PC-3 (cell line): ENCODE data around the gene CDK16.

ENCODE experiments used
- CTCF ChIP-seq: fragments of 300-600 bp; sonication (generic); conservative IDR thresholded peaks from 2 replicates; pipeline ENCODE4 v1.5.1; 2017; ENCODE audit warnings: antibody characterized with exemption, low read depth, mild to moderate bottlenecking, low read length
- EZH2 ChIP-seq: fragments of 300-600 bp; sonication (generic); IDR thresholded peaks from one replicate; pipeline ENCODE4 v1.6.1; 2017; ENCODE audit warnings: antibody characterized with exemption, mild to moderate bottlenecking, low read length; ENCODE audit not compliant: unreplicated experiment
- EZH2phosphoT487 ChIP-seq: fragments of 300-600 bp; sonication (generic); IDR thresholded peaks from 2 replicates; pipeline ENCODE4 v1.6.1; 2018; ENCODE audit warnings: mild to moderate bottlenecking, antibody characterized with exemption, low read length, borderline replicate concordance

GRCh38 chrX:47247206-47247998, 28.9 kb downstream of the CDK16 start:
- TF ChIP-seq CTCF, result no peak
- TF ChIP-seq EZH2phosphoT487, result no peak
- TF ChIP-seq EZH2, result no peak
